SK-N-SH (cell line): ENCODE measurements around the gene SLC2A13. TPM values are rescaled to one million over a fixed set of nuclear protein-coding genes. Genes with fewer than 3 reads are reported as not detected.

ENCODE experiments used
- CTCF ChIA-PET: fragments of 300-600, 350-600 bp; formaldehyde crosslinking; extraction: SDS; loops from one replicate; lab custom pipeline; 2021; lab: Yijun Ruan, JAX
- POLR2A ChIA-PET: fragments of 350-600 bp; sonication (Branson Sonifier 250); formaldehyde crosslinking; extraction: SDS; loops from one replicate; lab custom pipeline; 2020; ENCODE audit warnings: antibody characterized with exemption, inconsistent platforms; lab: Yijun Ruan, JAX
- DNase-seq: peaks from one replicate; pipeline ENCODE4 v3.0.0; 2012
- H2AFZ ChIP-seq: fragments of 200-600 bp; sonication (generic); 2 replicates; pipeline ENCODE4 v1.8.1; 2016; ENCODE audit warnings: antibody characterized with exemption, mild to moderate bottlenecking, low read depth
- H3F3A ChIP-seq: fragments of 200-600 bp; sonication (generic); replicated peaks from 2 replicates; pipeline ENCODE3; 2016; ENCODE audit warnings: antibody characterized with exemption, mild to moderate bottlenecking; ENCODE audit not compliant: insufficient read depth
- H3K27ac ChIP-seq, 2 experiments: fragments of 200-500 bp in 1 of 2; fragments of 200-600 bp in 1 of 2; sonication (Bioruptor generic) in 1 of 2; sonication (generic), shearing (Covaris generic) in 1 of 2; 2 replicates each; pipeline versions ENCODE4 v1.5.1 to v1.6.1; 2014 to 2016; ENCODE audit warnings: low read depth in 2 of 2, inconsistent platforms in 1 of 2, low read length in 1 of 2, mild to moderate bottlenecking in 1 of 2, mixed read lengths in 1 of 2
- H3K27me3 ChIP-seq: fragments of 200-600 bp; sonication (generic), shearing (Covaris generic); 2 replicates; pipeline ENCODE4 v1.6.1; 2016; ENCODE audit warnings: mixed run types; ENCODE audit not compliant: insufficient read depth
- H3K36me3 ChIP-seq, 2 experiments: fragments of 200-500 bp in 1 of 2; fragments of 200-600 bp in 1 of 2; sonication (Bioruptor generic) in 1 of 2; sonication (generic) in 1 of 2; replicated peaks in 1 of 2; 2 replicates each; pipeline versions ENCODE3 to v1.5.1; 2014 to 2016; ENCODE audit warnings: low read length in 1 of 2, mild to moderate bottlenecking in 1 of 2; ENCODE audit not compliant: insufficient read depth in 2 of 2, control insufficient read depth in 1 of 2
- H3K4me1 ChIP-seq, 2 experiments: fragments of 200-500 bp in 1 of 2; fragments of 200-600 bp in 1 of 2; sonication (Bioruptor generic) in 1 of 2; sonication (generic), shearing (Covaris generic) in 1 of 2; 2 replicates each; pipeline versions ENCODE4 v1.5.1 to v1.6.1; 2014 to 2016; ENCODE audit warnings: low read depth in 1 of 2, low read length in 1 of 2, mixed run types in 1 of 2; ENCODE audit not compliant: insufficient read depth in 2 of 2, control insufficient read depth in 1 of 2
- H3K4me2 ChIP-seq: fragments of 200-600 bp; sonication (generic), shearing (Covaris generic); 2 replicates; pipeline ENCODE4 v1.6.1; 2017; ENCODE audit warnings: mixed run types
- H3K4me3 ChIP-seq, 2 experiments: fragments of 200-500 bp in 1 of 2; fragments of 200-600 bp in 1 of 2; sonication (Bioruptor generic) in 1 of 2; sonication (generic), shearing (Covaris generic) in 1 of 2; 2 replicates each; pipeline versions ENCODE4 v1.5.1 to v1.8.1; 2014 to 2016; ENCODE audit warnings: low read depth in 2 of 2, inconsistent platforms in 1 of 2, low read length in 1 of 2, mild to moderate bottlenecking in 1 of 2, mixed read lengths in 1 of 2, moderate library complexity in 1 of 2
- H3K79me2 ChIP-seq: fragments of 200-600 bp; sonication (generic); 2 replicates; pipeline ENCODE4 v1.8.1; 2017; ENCODE audit warnings: mild to moderate bottlenecking; ENCODE audit not compliant: insufficient read depth
- H3K9ac ChIP-seq: fragments of 200-600 bp; sonication (generic); 2 replicates; pipeline ENCODE4 v1.6.1; 2017; ENCODE audit warnings: mixed run types
- H3K9me2 ChIP-seq: fragments of 200-600 bp; sonication (generic); 2 replicates; pipeline ENCODE4 v1.6.1; 2017; ENCODE audit warnings: mixed run types
- H3K9me3 ChIP-seq: fragments of 200-600 bp; sonication (generic); 2 replicates; pipeline ENCODE4 v1.6.1; 2017; ENCODE audit warnings: mixed run types, mild to moderate bottlenecking, moderate library complexity
- H4K20me1 ChIP-seq: fragments of 200-600 bp; sonication (generic); 2 replicates; pipeline ENCODE4 v1.6.1; 2017; ENCODE audit warnings: mild to moderate bottlenecking, mixed run types; ENCODE audit not compliant: insufficient read depth
- CHD2 ChIP-seq: fragments of 150-350 bp; IDR thresholded peaks from 2 replicates; pipeline ENCODE4 v1.6.1; 2018; ENCODE audit warnings: low read length; ENCODE audit not compliant: partially characterized antibody
- CTCF ChIP-seq: fragments of 200-600 bp; sonication (generic); IDR thresholded peaks from 2 replicates; pipeline ENCODE4 v1.6.1; 2017; ENCODE audit warnings: antibody characterized with exemption, mild to moderate bottlenecking, moderate library complexity
- EP300 ChIP-seq, 2 experiments: IDR thresholded peaks; 2 replicates each; pipeline versions ENCODE4 v1.4.0 to v1.6.1; 2012; ENCODE audit warnings: borderline replicate concordance in 1 of 2, low read depth in 1 of 2, low read length in 1 of 2
- EZH2phosphoT487 ChIP-seq: fragments of 200-600 bp; sonication (generic); IDR thresholded peaks from 2 replicates; pipeline ENCODE4 v1.6.1; 2017; ENCODE audit warnings: low read depth, mixed run types, mild to moderate bottlenecking, antibody characterized with exemption, moderate library complexity, borderline replicate concordance
- FOSL2 ChIP-seq: IDR thresholded peaks from 2 replicates; pipeline ENCODE4 v1.4.0; 2012; ENCODE audit warnings: low read depth, mild to moderate bottlenecking, moderate library complexity, borderline replicate concordance
- FOXJ3 ChIP-seq: sonication (generic); formaldehyde crosslinking; IDR thresholded peaks from 2 replicates; pipeline ENCODE4 v1.5.1; 2020; ENCODE audit warnings: mild to moderate bottlenecking, missing genetic modification reagents
- FOXM1 ChIP-seq: IDR thresholded peaks from 2 replicates; pipeline ENCODE4 v1.4.0; 2012; ENCODE audit warnings: low read depth, mild to moderate bottlenecking
- MEF2A ChIP-seq: IDR thresholded peaks from 2 replicates; pipeline ENCODE4 v1.4.0; 2012; ENCODE audit warnings: low read depth, borderline replicate concordance
- MXI1 ChIP-seq: IDR thresholded peaks from 2 replicates; pipeline ENCODE4 v1.6.1; 2012; ENCODE audit warnings: mild to moderate bottlenecking, low read depth, low read length, improper control_type of control experiment
- NFIC ChIP-seq: IDR thresholded peaks from 2 replicates; pipeline ENCODE4 v1.4.0; 2012; ENCODE audit warnings: borderline replicate concordance
- POLR2AphosphoS5 ChIP-seq: IDR thresholded peaks from 2 replicates; pipeline ENCODE4 v1.6.1; 2012; ENCODE audit warnings: low read depth, low read length
- RAD21 ChIP-seq: IDR thresholded peaks from 2 replicates; pipeline ENCODE4 v1.6.1; 2012; ENCODE audit warnings: mild to moderate bottlenecking, low read length
- RXRA ChIP-seq: IDR thresholded peaks from 2 replicates; pipeline ENCODE4 v1.4.0; 2012; ENCODE audit warnings: low read depth, mild to moderate bottlenecking, borderline replicate concordance
- TAF1 ChIP-seq: IDR thresholded peaks from 2 replicates; pipeline ENCODE4 v1.6.1; 2012; ENCODE audit warnings: low read depth, mild to moderate bottlenecking, low read length, moderate library complexity, borderline replicate concordance
- TCF12 ChIP-seq: IDR thresholded peaks from 2 replicates; pipeline ENCODE4 v1.4.0; 2012
- TEAD4 ChIP-seq: IDR thresholded peaks from 2 replicates; pipeline ENCODE4 v1.4.0; 2012; ENCODE audit warnings: mild to moderate bottlenecking, borderline replicate concordance; ENCODE audit not compliant: insufficient read depth
- ZBTB33 ChIP-seq: IDR thresholded peaks from 2 replicates; pipeline ENCODE4 v1.4.0; 2012; ENCODE audit warnings: low read depth, borderline replicate concordance
- WGBS: methylation state at CpG from one replicate; pipeline ENCODE4 v1.1.6; 2017; ENCODE audit warnings: low lambda C conversion rate; 5-methylcytosine and 5-hydroxymethylcytosine counted together
- polyA plus RNA-seq, 3 experiments: library from polyadenylated mRNA; depleted of rRNA; stranded (reverse); fragments of >200 nt; gene quantifications; 2 replicates each; pipeline ENCODE4 v1.2.3, GENCODE V29; 2012
- TF ChIP-seq, protein P1 (sequence below): fragments of 150-350 bp; IDR thresholded peaks from 2 replicates; pipeline ENCODE4 v1.6.1; 2016; ENCODE audit warnings: mild to moderate bottlenecking, low read depth, low read length

SLC2A13 gene
- polyA plus RNA-seq, 1 of the 3 experiments (the other 2 are of a cell fraction): 0.21 TPM

- H3K79me2 ChIP-seq: no peaks in the 10 kb centered on the region
- DNase-seq: no peak
- CTCF ChIA-PET: interaction anchor here (1.0 to 1.2 kb wide), 2 partner anchors 13 to 86 kb away, joined by 3 to 4 read pairs; no protein-coding TSS in a partner anchor
These were observed 203.1 kb downstream of the SLC2A13 start for GRCh38 chr12:39902821-39903220.

More at GRCh38 chr12:39902821-39903220, 203.1 kb downstream of the SLC2A13 start:
- Histone ChIP-seq H3K27me3 (no peaks in the 10 kb centered on the region), H3K4me2 (no peak overlapping the region), H3K4me1 (peaks cover 0 to 4% of the 10 kb centered on the region in 2 experiments; a peak in 2 of 4 replicates), H3F3A (no peaks in the 10 kb centered on the region), H3K4me3 (no peak overlapping the region), H3K36me3 (no peaks in the 10 kb centered on the region), H3K9ac (no peak overlapping the region), H4K20me1 (no peaks in the 10 kb centered on the region), H2AFZ (no peak overlapping the region), H3K9me2 (no peaks in the 10 kb centered on the region), H3K9me3 (no peaks in the 10 kb centered on the region), H3K27ac (no peak overlapping the region)
- POLR2A ChIA-PET: no interaction called here
- WGBS: 40% methylated on average over 2 of the region's 2 CpGs
- TF ChIP-seq MEF2A (no peak), RXRA (no peak), FOSL2 (no peak), NFIC (no peak), FOXM1 (no peak), CHD2 (no peak), TAF1 (no peak), FOXJ3 (CRISPR knock-in tag) (no peak), TCF12 (no peak), POLR2AphosphoS5 (no peak), EP300 (IDR thresholded peaks at IDR 0.05; ENCODE audit: borderline replicate concordance in 1 of 2, low read depth in 1 of 2, low read length in 1 of 2) (no peak), EZH2phosphoT487 (no peak), RAD21 (no peak), MXI1 (no peak), TEAD4 (no peak), ZBTB33 (no peak), CTCF (no peak)
- TF ChIP-seq, protein P1, sequence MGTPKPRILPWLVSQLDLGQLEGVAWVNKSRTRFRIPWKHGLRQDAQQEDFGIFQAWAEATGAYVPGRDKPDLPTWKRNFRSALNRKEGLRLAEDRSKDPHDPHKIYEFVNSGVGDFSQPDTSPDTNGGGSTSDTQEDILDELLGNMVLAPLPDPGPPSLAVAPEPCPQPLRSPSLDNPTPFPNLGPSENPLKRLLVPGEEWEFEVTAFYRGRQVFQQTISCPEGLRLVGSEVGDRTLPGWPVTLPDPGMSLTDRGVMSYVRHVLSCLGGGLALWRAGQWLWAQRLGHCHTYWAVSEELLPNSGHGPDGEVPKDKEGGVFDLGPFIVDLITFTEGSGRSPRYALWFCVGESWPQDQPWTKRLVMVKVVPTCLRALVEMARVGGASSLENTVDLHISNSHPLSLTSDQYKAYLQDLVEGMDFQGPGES: no peak
